Uterus (tissue), 4 donors: Measurements from ENCODE around the gene SPINT1. TPM values are rescaled to one million over a fixed set of nuclear protein-coding genes. Genes with fewer than 3 reads are reported as not detected.

ENCODE experiments used
- DNase-seq, 2 donors: peaks; one replicate each; pipeline ENCODE4 v3.0.0-alpha.2; 2019 to 2020
- H3K27ac ChIP-seq, 2 donors: fragments of 200-600 bp; sonication (generic); 1 replicate in 1 of 2; 2 replicates in 1 of 2; pipeline ENCODE4 v1.5.1; 2016 to 2018
- H3K27me3 ChIP-seq, 2 donors: fragments of 200-600 bp; sonication (generic); one replicate each; pipeline ENCODE4 v1.5.1; 2018 to 2019; ENCODE audit warnings: control low read depth in 1 of 2
- H3K36me3 ChIP-seq, 2 donors: fragments of 200-600 bp; sonication (generic); one replicate each; pipeline ENCODE4 v1.5.1; 2019; ENCODE audit warnings: control low read depth in 1 of 2
- H3K4me1 ChIP-seq, 2 donors: fragments of 200-600 bp; sonication (generic); one replicate each; pipeline ENCODE4 v1.5.1; 2018 to 2019; ENCODE audit warnings: control low read depth in 1 of 2
- H3K4me3 ChIP-seq, 2 donors: fragments of 200-600 bp; sonication (generic); 1 replicate in 1 of 2; 2 replicates in 1 of 2; pipeline ENCODE4 v1.5.1; 2018 to 2019; ENCODE audit warnings: mild to moderate bottlenecking in 1 of 2
- H3K9me3 ChIP-seq, 2 donors: fragments of 200-600 bp; sonication (generic); one replicate each; pipeline ENCODE4 v1.5.1; 2019; ENCODE audit warnings: control low read depth in 1 of 2
- CTCF ChIP-seq, 4 experiments: fragments of 200-600 bp in 2 of 4; fragments of 450-650 bp in 2 of 4; sonication (generic) in 2 of 4; IDR thresholded peaks; one replicate each; pipeline ENCODE4 v1.5.1; 2016 to 2019; ENCODE audit warnings: antibody characterized with exemption in 4 of 4, mild to moderate bottlenecking in 2 of 4, moderate library complexity in 1 of 4
- POLR2A ChIP-seq, 2 donors: fragments of 450-650 bp; IDR thresholded peaks; one replicate each; pipeline ENCODE4 v1.6.1; 2016; ENCODE audit warnings: antibody characterized with exemption in 2 of 2, mild to moderate bottlenecking in 1 of 2, moderate library complexity in 1 of 2
- intact Hi-C: fragments of 100-400 bp; cut with DNase I; formaldehyde crosslinking; loops from one replicate; pipeline ENCODE4 v1.15.1; 2023; ENCODE audit warnings: low total_unique reads
- total RNA-seq, 4 donors: library from RNA; depleted of rRNA in 3 of 4; stranded (reverse); fragments of >200 nt in 3 of 4; gene quantifications; one replicate each; pipeline versions ENCODE4 v1.1.0 to v1.2.4, GENCODE V29; 2014 to 2023
- donor health status: DM: yes; HTN: yes; CAD: no.

SPINT1 gene
- total RNA-seq, 4 donors from 2014 or later = 2.0 to 38.1 (median 2.3) TPM; not detected in 1

GRCh38 chr15:40808861-40809450 lies 34.9 kb upstream of the SPINT1 start:
- TF ChIP-seq CTCF (IDR thresholded peaks at IDR 0.05) (no peak), POLR2A (IDR thresholded peaks at IDR 0.05) (no peak)
- H3K9me3 ChIP-seq = no peaks in the 10 kb centered on the region
- no peak for DNase-seq
- H3K27me3 ChIP-seq = no peaks in the 10 kb centered on the region
- H3K36me3 ChIP-seq = no peaks in the 10 kb centered on the region
- H3K4me3 ChIP-seq = no peak overlapping the region
- H3K27ac ChIP-seq = no peak overlapping the region
- peaks cover 0 to 11% of the 10 kb centered on the region in 2 donors for H3K4me1 ChIP-seq
- intact Hi-C loops = no loop called here

GRCh38 chr15:40812721-40813425 lies 31.0 kb upstream of the SPINT1 start:
- no peak overlapping the region for H3K27ac ChIP-seq
- peaks cover 0 to 5% of the 10 kb centered on the region in 2 donors for H3K4me1 ChIP-seq
- no peak for TF ChIP-seq CTCF (IDR thresholded peaks at IDR 0.05)
- no peak for TF ChIP-seq POLR2A (IDR thresholded peaks at IDR 0.05)
- intact Hi-C loops = no loop called here
- no peaks in the 10 kb centered on the region for H3K36me3 ChIP-seq
- no peaks in the 10 kb centered on the region for H3K9me3 ChIP-seq
- no peak for DNase-seq
- H3K4me3 ChIP-seq = no peak overlapping the region
- H3K27me3 ChIP-seq = no peaks in the 10 kb centered on the region

GRCh38 chr15:40815042-40815698 lies 28.7 kb upstream of the SPINT1 start:
- no peaks in the 10 kb centered on the region for H3K9me3 ChIP-seq
- TF ChIP-seq POLR2A (IDR thresholded peaks at IDR 0.05) (no peak), CTCF (IDR thresholded peaks at IDR 0.05) (no peak)
- no peaks in the 10 kb centered on the region for H3K27me3 ChIP-seq
- H3K36me3 ChIP-seq = no peaks in the 10 kb centered on the region
- H3K4me3 ChIP-seq = no peak overlapping the region
- DNase-seq = no peak
- no peaks in the 10 kb centered on the region for H3K4me1 ChIP-seq
- intact Hi-C loops = no loop called here
- no peak overlapping the region for H3K27ac ChIP-seq

GRCh38 chr15:40819048-40819447 lies 24.8 kb upstream of the SPINT1 start:
- TF ChIP-seq CTCF (IDR thresholded peaks at IDR 0.05) = no peak
- TF ChIP-seq POLR2A (IDR thresholded peaks at IDR 0.05) = no peak
- Histone ChIP-seq H3K4me3 (no peak overlapping the region), H3K27me3 (no peaks in the 10 kb centered on the region), H3K9me3 (no peaks in the 10 kb centered on the region), H3K4me1 (no peaks in the 10 kb centered on the region), H3K36me3 (no peaks in the 10 kb centered on the region), H3K27ac (no peak overlapping the region)
- DNase-seq = no peak
- intact Hi-C loops = no loop called here

- TF ChIP-seq POLR2A (IDR thresholded peaks at IDR 0.05) = no peak
- no peak for TF ChIP-seq CTCF (IDR thresholded peaks at IDR 0.05)
- DNase-seq = no peak
- intact Hi-C loops = no loop called here
- Histone ChIP-seq H3K36me3 (no peaks in the 10 kb centered on the region), H3K4me3 (no peak overlapping the region), H3K9me3 (no peaks in the 10 kb centered on the region), H3K4me1 (no peaks in the 10 kb centered on the region), H3K27ac (no peak overlapping the region), H3K27me3 (no peaks in the 10 kb centered on the region)
Observed at GRCh38 chr15:40821195-40821594, 22.7 kb upstream of the SPINT1 start.
